ACC112 (cell line): ENCODE measurements around the gene OXER1.
A peak's percentile ranks its signal among the peaks of the same experiment; 100 is the strongest.

Source experiments
- H2AFZ ChIP-seq: fragments of 200-600 bp; sonication (generic); one replicate; pipeline ENCODE4 v1.6.0; 2017; ENCODE audit warnings: antibody characterized with exemption, low read length; ENCODE audit not compliant: unreplicated experiment
- H3K27ac ChIP-seq: fragments of 200-600 bp; sonication (generic); 2 replicates; pipeline ENCODE4 v1.5.1; 2014; ENCODE audit warnings: low read depth, mild to moderate bottlenecking, antibody characterized with exemption, low read length, moderate library complexity
- H3K27me3 ChIP-seq: fragments of 200-600 bp; sonication (generic); 2 replicates; pipeline ENCODE4 v1.6.1; 2014; ENCODE audit warnings: mild to moderate bottlenecking, antibody characterized with exemption, low read length, moderate library complexity, mixed read lengths; ENCODE audit not compliant: insufficient read depth
- H3K36me3 ChIP-seq: fragments of 200-600 bp; sonication (generic); 2 replicates; pipeline ENCODE4 v1.6.1; 2016; ENCODE audit warnings: mild to moderate bottlenecking, antibody characterized with exemption, low read length, moderate library complexity, mixed read lengths; ENCODE audit not compliant: insufficient read depth
- H3K4me1 ChIP-seq: fragments of 200-600 bp; sonication (generic); one replicate; pipeline ENCODE4 v1.6.1; 2016; ENCODE audit warnings: low read length, mixed read lengths; ENCODE audit not compliant: insufficient read depth, unreplicated experiment, control insufficient read depth
- H3K4me3 ChIP-seq: fragments of 200-600 bp; sonication (generic); 2 replicates; pipeline ENCODE4 v1.5.1; 2014; ENCODE audit warnings: mild to moderate bottlenecking, low read depth, low read length
- H3K79me2 ChIP-seq: fragments of 200-600 bp; sonication (generic); one replicate; pipeline ENCODE4 v1.6.0; 2016; ENCODE audit warnings: low read length; ENCODE audit not compliant: control insufficient read depth, unreplicated experiment, insufficient read depth

The OXER1 gene

DNA sequence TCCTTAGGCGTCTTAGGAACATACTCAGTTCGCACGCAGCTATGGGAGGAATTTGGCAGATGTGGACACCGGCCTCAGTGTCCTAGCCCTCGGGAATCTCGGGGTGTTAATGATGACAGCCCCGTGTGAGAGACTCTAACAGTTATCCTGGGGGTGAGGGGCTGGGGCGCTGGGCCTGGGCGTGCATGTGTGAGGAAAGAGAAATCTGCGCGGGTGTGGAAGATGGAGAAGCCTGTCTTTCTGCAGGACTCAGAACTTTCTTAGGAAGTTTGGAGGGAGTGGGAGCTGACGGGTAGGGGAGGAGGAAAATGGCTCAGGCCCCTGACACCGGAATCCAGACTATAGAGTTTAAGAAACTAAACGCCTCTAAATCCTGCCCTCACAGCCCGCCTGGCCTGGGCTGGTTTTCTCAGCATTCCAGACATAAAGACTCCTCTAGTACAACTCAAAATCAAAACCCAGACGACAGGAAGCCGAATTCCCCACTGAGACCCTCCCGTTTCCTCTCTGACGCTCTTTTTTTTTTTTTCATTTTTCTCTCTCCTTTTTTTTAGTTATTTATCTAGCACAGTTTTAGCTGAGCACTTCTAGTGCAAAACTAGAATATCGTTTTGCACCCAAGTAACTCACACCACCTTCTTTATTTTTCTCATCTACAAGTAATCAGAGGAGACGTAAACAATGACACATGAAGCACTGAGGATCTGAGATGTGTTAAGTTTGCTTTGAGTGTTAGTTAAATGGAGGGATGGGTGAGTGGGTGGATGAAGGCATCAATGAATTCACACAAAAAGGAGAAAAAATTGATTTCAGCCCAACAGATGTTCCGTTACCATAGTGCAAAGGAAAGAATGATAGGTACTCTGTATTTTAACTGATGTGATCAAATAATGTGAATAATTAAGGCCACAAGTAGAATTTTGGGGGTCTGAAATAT is 29.7 kb upstream of the OXER1 start:
- Histone ChIP-seq H3K27me3 (peaks cover 44% of the 10 kb centered on the region), H3K79me2 (no peaks in the 10 kb centered on the region), H3K27ac (no peak overlapping the region), H3K36me3 (no peaks in the 10 kb centered on the region), H2AFZ (no peak overlapping the region), H3K4me3 (peak overlapping the region; percentile 58; the same call in 1 of the 2 replicates), H3K4me1 (no peaks in the 10 kb centered on the region)

DNA sequence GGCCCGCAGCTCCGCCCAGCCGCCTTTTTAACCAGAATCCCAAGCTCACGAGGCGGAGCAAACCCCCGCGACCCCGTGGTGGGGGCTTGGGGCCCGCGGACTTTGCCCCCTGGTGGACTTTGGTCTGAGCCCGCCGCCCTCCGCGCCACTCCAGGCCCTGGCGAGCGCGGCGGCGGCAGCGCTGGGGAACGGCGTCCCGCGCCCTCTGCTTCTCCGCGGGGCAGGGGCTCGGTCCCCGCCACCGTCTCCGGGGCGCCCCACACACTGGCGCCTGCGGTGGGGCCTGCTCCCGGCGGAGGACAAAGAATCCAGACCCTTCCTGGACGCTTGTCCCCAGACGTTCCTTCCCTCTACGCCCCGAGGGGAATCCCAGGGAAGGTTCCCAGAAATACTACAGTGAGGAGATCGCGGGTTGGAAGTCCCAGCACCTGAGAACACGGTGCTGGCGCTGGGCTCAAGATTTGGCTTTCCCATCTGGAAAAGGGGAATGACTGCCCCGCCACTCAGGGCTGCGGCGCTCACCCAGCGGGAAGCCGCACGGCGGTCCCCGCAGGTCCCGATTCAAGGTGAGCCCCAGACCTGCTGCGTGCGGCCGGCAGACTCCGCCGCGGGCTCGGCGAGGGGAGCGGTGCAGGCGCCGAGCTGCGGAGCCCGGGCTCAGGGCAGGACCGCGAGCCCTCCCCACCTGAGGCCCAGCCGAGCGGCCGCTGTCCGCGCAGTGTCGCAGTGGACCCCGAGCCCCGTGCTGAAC is 28.8 kb upstream of the OXER1 start, which contains the start of gene HAAO:
TSS of gene HAAO (minus strand) at position 1 of the 751 bp plus-strand sequence. CDS start 47 bp downstream, outside the sequence.
- Histone ChIP-seq H3K4me1 (no peaks in the 10 kb centered on the region), H2AFZ (peak within 1 kb of the TSS; percentile 2), H3K79me2 (no peaks in the 10 kb centered on the region), H3K4me3 (peak within 1 kb of the TSS; percentile 58), H3K36me3 (no peaks in the 10 kb centered on the region), H3K27ac (no peak within 1 kb of the TSS), H3K27me3 (peaks cover 44% of the 10 kb centered on the region)

DNA sequence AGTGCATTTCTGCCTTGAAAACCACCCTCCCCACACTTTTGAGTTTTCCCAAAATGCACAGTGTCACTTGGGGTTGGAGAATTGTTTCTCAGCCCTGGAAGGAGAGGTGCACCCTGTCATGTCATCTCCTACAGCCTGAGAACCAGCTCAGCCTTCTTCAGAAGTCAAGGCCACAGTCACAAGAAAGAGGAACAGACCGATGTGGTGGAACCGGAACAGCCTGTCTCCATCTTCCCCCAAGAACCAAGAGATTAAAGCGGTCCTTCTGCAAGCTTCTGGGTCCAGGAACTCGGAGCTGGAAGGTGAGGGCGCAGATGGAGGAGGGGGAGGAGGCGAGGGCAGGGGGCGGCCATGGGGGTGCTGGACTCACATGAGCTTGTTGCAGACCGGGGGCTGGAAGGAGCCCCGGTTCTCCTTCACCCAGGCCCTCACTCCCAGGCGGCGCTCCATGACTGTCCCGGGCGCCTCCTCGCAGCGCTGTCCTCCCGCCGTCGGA is 28.2 kb upstream of the OXER1 start:
- Histone ChIP-seq H3K36me3 (no peaks in the 10 kb centered on the region), H3K79me2 (no peaks in the 10 kb centered on the region), H3K27ac (no peak overlapping the region), H3K4me3 (peak overlapping the region; percentile 58), H2AFZ (no peak overlapping the region), H3K4me1 (no peaks in the 10 kb centered on the region), H3K27me3 (peaks cover 44% of the 10 kb centered on the region)

DNA sequence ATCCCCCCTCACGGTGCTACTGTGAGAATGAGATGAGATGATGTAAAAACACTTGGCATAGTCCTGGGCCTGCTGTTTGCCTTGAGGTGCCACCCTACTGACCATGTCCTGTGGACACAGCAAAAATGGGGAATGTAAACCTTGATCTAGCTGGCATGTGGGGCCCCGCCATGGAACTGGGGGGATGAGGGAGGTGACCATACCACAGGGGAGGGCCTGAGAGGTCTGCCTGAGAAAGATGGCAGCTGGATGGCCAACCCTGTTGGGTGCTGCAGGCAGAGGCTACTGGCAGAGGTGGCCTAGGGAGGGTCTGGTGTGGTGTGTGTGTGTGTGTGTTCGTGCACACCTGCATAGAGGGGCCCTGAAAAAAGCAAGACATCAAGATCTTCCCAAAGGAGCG is 27.7 kb upstream of the OXER1 start:
- no peak overlapping the region for H3K4me3 ChIP-seq
- no peak overlapping the region for H3K27ac ChIP-seq

DNA sequence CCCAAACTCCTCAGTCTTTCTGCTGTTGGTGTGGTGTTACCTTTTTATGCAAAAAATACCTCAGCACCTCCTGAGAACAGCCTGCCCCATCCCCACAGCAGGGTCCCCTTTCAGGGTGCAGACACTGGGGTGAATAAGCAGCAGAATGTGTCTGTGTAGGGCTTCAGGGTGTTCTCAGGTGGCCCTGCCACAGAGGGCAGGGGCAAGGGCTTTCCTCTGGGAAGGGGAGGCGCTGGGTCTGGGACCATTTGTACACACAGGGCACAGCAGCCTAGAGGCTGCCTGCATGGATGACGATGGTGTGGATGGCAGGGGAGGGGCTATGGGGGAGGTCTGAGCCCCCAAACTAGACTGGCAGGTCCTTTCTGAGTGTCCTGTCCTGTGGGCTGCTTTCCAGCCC is 25.8 kb upstream of the OXER1 start:
- H3K79me2 ChIP-seq: no peaks in the 10 kb centered on the region
- peaks cover 41% of the 10 kb centered on the region for H3K27me3 ChIP-seq
- H3K36me3 ChIP-seq: no peaks in the 10 kb centered on the region
- no peak overlapping the region for H3K4me3 ChIP-seq
- no peak overlapping the region for H2AFZ ChIP-seq
- no peak overlapping the region for H3K27ac ChIP-seq
- no peaks in the 10 kb centered on the region for H3K4me1 ChIP-seq

More for the DNA sequence above, 27.7 kb upstream of the OXER1 start:
- Histone ChIP-seq H3K27me3 (peaks cover 44% of the 10 kb centered on the region), H3K36me3 (no peaks in the 10 kb centered on the region), H3K79me2 (no peaks in the 10 kb centered on the region), H3K4me1 (no peaks in the 10 kb centered on the region), H2AFZ (no peak overlapping the region)

DNA sequence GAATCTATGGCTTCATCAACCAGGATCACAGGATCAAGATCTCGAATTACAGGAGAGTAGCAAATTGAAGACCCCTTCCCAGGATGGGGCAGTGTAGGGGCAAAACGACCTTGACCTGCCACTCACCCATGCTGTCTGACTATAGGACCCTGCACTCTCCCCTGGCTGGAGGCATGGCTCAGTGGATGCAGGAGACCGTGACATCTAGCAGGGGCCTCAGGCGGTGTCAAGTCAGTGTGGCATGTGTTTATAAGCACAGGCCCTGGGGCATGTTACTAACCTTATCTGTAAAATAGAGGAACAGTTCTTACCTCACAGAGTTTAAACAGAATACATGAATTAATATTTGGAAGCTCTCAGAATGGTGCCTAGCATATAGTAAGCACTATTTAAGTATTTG is 24.9 kb upstream of the OXER1 start:
- Histone ChIP-seq H3K36me3 (no peaks in the 10 kb centered on the region), H3K27me3 (peaks cover 32% of the 10 kb centered on the region), H2AFZ (no peak overlapping the region), H3K4me3 (no peak overlapping the region), H3K27ac (no peak overlapping the region), H3K4me1 (no peaks in the 10 kb centered on the region), H3K79me2 (no peaks in the 10 kb centered on the region)

DNA sequence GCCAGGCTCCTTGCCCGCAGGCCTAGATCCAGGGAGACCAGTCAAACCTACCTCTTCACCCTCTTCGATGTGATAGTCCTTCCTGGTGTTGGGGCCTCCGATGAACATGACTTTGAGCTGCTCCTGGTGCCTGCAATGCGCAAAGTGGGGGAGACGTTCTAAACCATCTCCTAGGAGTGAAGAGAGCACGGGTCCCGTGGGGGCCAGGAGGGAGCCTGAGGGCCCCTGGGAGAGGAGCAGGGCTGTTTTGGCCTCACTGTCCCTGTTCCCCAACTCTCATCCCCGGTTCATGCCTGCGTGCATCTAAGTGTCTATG is 24.5 kb upstream of the OXER1 start:
- H3K36me3 ChIP-seq: no peaks in the 10 kb centered on the region
- H3K4me3 ChIP-seq: no peak overlapping the region
- no peaks in the 10 kb centered on the region for H3K4me1 ChIP-seq
- H3K79me2 ChIP-seq: no peaks in the 10 kb centered on the region
- H3K27ac ChIP-seq: no peak overlapping the region
- H2AFZ ChIP-seq: no peak overlapping the region
- H3K27me3 ChIP-seq: peaks cover 27% of the 10 kb centered on the region

DNA sequence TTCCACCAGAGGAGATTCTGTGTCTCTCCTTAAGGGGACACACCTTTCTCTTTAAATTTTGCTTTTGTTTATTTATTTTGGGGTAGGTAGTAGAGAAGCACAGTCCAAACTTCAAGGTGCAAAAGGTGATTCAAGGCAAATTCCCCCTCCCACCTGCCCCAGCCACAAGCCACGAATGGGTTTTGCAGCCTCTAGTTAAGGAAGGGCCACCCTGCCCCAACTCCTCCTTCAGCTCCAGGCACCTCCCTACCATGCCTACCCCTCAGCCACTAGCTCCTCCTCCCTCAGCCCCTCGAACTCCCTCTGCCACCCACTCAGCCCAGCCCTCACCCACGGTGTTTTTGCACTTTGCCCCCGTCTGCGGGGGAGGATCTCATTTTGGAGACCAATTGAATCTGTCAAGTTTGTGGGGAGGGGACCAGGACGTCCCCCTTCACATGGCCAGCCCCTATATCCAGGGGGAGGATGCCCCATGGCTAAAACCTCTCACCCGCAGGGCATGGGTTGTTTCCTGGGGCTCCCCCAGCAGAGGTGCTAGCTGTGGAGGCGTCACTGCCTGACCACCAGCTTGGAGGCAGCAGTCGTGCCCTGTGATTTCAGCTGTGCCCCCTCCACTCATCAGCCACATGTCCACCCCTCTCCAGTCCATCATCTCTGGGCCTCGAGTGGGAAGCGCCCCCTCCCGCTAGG is 24.0 kb upstream of the OXER1 start:
- no peak overlapping the region for H2AFZ ChIP-seq
- H3K79me2 ChIP-seq: no peaks in the 10 kb centered on the region
- no peaks in the 10 kb centered on the region for H3K4me1 ChIP-seq
- peaks cover 22% of the 10 kb centered on the region for H3K27me3 ChIP-seq
- H3K27ac ChIP-seq: no peak overlapping the region
- H3K36me3 ChIP-seq: no peaks in the 10 kb centered on the region
- no peak overlapping the region for H3K4me3 ChIP-seq

DNA sequence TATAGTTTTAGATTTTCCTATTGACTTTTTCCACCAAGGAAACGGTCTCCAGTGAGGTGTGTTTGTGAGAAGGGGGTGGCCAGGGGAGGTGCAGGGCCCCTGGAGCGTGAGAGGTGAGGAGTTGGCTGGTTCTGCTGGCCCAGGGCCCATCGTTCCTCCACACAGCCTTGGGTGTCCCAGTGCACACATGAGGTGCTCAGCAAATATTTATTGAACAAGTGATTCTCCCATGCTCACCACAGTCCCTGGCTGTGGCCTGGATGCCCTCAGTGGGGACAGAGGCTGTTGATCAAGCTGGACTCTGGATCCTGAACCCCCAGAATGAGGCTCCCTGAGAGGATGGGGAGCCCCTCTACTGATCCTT is 23.5 kb upstream of the OXER1 start:
- Histone ChIP-seq H3K27ac (no peak overlapping the region), H3K79me2 (no peaks in the 10 kb centered on the region), H3K4me1 (no peaks in the 10 kb centered on the region), H3K27me3 (peaks cover 17% of the 10 kb centered on the region), H3K4me3 (no peak overlapping the region), H2AFZ (no peak overlapping the region), H3K36me3 (no peaks in the 10 kb centered on the region)

DNA sequence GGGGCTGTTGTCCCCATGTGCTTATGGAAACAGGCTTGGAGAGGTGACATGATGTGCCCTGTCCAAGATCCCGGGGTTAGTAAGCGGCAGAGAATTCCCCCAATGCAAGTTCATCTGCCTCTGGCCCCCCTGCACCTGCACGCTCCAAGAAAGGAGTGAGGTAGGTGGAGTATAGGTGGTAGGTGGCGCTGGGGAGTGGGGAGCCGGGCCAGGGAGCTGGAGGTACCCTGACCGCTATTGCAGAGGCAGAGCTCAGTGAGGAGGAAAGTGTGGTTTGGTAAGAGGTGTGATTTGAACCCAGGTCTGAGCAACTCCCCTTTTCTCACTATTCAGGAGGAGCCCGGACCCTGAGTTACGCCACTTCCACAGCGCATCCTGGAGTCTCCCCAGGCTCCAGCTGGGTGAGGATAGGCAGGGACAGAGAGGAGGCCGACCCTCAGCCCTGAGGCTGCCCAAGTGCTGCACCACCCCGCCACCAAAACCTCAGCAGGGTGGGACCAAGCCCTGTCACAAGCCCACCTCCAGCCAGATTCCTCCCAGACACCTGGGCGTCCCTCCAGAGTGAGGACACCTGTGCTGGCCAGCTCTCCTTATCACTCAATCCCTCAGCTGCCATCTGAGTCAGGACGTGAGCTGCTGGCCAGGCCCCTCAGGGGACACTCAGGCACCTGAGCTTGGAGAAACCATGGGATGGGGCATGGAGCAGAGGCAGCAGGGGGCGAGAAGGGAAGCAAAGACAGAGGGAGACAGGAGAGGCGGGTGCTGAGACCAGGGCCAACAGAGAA is 22.8 kb upstream of the OXER1 start:
- no peaks in the 10 kb centered on the region for H3K36me3 ChIP-seq
- no peak overlapping the region for H2AFZ ChIP-seq
- no peaks in the 10 kb centered on the region for H3K4me1 ChIP-seq
- H3K4me3 ChIP-seq: no peak overlapping the region
- H3K79me2 ChIP-seq: no peaks in the 10 kb centered on the region
- H3K27ac ChIP-seq: no peak overlapping the region
- H3K27me3 ChIP-seq: peaks cover 11% of the 10 kb centered on the region
